Peyer's patch (tissue), 4 donors: ENCODE data around the gene C1orf94.

ENCODE experiments used
- POLR2A ChIP-seq, 2 donors: fragments of 450-650 bp; IDR thresholded peaks; one replicate each; pipeline ENCODE4 v1.5.1; 2017; ENCODE audit warnings: antibody characterized with exemption in 2 of 2, mild to moderate bottlenecking in 2 of 2, moderate library complexity in 2 of 2
- TF ChIP-seq, protein P1 (sequence below), 6 experiments: fragments of 450-650 bp in 4 of 6; fragments of 200-600 bp in 2 of 6; sonication (generic) in 1 of 6; IDR thresholded peaks; one replicate each; pipeline ENCODE4 v1.5.1; 2017 to 2019; ENCODE audit warnings: antibody characterized with exemption in 6 of 6, mild to moderate bottlenecking in 3 of 6, moderate library complexity in 1 of 6

DNA sequence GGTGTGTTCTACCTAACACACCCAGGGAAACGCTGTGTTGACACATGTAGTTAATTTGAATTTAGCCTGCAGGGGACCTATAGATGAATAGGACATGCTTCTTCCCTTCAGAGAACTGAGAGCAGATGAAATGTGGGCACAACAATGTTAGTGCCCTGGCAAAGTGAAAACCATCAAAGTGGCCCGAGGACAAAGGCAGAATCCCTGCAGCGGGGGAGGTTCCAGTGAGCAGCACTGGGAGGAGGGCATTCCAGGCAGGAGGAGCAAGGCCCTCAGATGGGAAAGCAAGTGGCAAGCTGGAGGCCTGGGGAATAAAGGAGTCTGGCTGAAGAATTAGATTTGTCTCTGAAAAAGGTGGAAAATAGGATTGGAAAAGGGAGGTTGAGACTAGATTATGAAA lies 37.2 kb downstream of the C1orf94 start:
- TF ChIP-seq, protein P1, sequence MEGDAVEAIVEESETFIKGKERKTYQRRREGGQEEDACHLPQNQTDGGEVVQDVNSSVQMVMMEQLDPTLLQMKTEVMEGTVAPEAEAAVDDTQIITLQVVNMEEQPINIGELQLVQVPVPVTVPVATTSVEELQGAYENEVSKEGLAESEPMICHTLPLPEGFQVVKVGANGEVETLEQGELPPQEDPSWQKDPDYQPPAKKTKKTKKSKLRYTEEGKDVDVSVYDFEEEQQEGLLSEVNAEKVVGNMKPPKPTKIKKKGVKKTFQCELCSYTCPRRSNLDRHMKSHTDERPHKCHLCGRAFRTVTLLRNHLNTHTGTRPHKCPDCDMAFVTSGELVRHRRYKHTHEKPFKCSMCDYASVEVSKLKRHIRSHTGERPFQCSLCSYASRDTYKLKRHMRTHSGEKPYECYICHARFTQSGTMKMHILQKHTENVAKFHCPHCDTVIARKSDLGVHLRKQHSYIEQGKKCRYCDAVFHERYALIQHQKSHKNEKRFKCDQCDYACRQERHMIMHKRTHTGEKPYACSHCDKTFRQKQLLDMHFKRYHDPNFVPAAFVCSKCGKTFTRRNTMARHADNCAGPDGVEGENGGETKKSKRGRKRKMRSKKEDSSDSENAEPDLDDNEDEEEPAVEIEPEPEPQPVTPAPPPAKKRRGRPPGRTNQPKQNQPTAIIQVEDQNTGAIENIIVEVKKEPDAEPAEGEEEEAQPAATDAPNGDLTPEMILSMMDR (IDR thresholded peaks at IDR 0.05), result no peak
- TF ChIP-seq POLR2A (IDR thresholded peaks at IDR 0.05), result no peak
